NCI-H510A (cell line): ENCODE data around the gene DXO.

Source experiments
- DNase-seq: peaks from one replicate; lab custom pipeline; 2025; lab: John Stamatoyannopoulos, UW

The DXO gene

DNA sequence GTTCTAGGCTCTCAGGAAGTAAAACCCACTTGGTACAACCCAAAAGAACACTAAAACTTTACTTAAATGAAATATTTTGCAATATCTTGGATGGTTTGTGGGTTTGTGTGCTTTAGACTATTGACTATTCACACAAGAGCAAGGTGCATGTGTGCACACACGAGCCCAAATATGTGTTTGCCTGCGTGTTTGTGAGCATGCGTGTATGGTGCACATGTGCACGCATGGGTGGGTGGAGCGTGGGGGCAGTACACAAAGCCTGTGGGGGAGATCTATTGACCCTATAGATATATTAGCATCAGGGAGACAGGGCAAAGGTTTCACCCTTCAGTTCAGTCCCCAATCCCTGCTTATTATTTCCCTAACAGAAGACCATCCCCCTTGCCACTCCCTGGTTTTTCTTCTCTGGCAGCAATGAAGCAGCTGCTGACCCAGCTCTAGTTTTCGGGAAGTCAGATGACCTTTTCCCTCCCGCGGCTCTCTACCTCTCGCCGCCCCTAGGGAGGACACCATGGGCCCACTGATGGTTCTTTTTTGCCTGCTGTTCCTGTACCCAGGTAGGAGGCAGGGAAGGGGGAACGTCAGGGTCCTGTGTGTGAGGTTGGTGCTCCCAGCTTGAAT, 44.6 kb downstream of the DXO start, which contains the start of gene C2:
C2 (plus strand) TSS at position 476 of the 621 bp plus-strand sequence; CDS start at position 512, 36 bp downstream.
- DNase-seq = no peak

DNA sequence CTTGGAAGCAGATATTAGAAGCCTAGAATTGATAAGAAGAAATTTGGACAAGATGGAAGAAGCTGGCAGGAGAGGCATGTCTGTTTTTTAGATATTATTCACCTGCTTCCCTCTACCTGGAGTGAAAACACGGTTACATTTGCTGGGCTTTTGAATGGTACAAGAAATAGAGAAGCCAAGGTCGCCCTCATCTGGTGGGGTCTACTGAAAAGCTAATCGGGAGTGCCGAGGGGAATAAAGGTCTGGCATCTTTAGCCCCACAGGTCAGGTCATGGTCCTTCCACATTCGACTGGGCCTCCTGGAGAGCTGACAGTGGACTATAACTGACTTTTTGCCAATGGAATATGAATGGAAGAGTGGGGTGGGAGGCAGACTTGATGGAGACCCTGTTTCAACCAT, 49.0 kb downstream of the DXO start:
- no peak for DNase-seq

DNA sequence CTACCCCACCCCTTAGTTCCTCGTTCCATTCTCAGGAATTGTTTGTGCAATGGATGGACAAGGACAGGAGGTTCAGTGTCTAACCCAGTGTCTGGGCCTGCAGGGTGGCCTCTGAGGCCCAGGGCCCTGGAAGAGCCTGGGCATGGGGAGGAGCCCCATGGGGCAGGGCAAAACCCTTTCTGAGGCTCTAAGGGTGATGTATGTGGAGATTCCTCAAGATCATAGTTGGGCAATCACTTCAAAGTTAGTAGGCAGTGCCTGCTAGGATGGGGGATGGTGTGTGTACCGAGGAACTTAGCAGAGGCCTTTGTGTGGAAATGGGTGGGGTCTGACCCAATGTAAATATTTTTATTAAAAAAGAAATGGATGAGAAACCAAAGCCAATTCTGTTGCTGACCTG, 51.1 kb downstream of the DXO start:
- DNase-seq = no peak
